Measurements from ENCODE around the gene PITPNC1.

PITPNC1 gene

GRCh38 chr17:67496286-67496685 is 119.2 kb downstream of the PITPNC1 start:
- no peak for DNase-seq (ENCODE audit: low spot score)
- in situ Hi-C loops (cut with MboI; ENCODE audit: low pct_unique_long_range_greater_than_20kb, low sequenced_read_pairs, unreplicated experiment): no loop called here
- TF ChIP-seq CTCF (IDR thresholded peaks at IDR 0.05; ENCODE audit: extremely low read depth, insufficient read depth, missing control alignments): no peak

DNA sequence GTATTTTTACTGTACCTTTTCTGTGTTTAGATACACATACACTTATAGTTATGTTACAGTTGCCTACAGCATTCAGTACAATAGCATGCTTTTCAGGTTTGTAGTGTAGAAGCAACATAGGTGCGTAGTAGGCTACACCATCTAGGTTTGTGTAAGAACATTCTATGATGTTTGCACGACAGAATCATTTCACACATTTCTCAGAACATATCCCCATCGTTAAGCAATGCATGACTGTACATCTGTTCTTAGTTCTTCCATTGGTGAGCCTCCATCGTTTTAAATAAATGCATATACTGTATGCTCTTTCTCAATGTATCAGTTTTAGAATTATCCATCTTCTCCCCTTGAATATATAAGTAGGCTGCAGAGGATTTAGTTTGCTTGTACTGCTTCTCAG is 122.6 kb downstream of the PITPNC1 start:
- in situ Hi-C loops (cut with MboI; ENCODE audit: low pct_unique_long_range_greater_than_20kb, low sequenced_read_pairs, unreplicated experiment): no loop called here
- no peak for DNase-seq (ENCODE audit: low spot score)
- no peak for TF ChIP-seq CTCF (IDR thresholded peaks at IDR 0.05; ENCODE audit: extremely low read depth, insufficient read depth, missing control alignments)

- in situ Hi-C loops (cut with MboI; ENCODE audit: low pct_unique_long_range_greater_than_20kb, low sequenced_read_pairs, unreplicated experiment): no loop called here
- DNase-seq (ENCODE audit: low spot score): no peak
- TF ChIP-seq CTCF (IDR thresholded peaks at IDR 0.05; ENCODE audit: extremely low read depth, insufficient read depth, missing control alignments): no peak
Measured at GRCh38 chr17:67500261-67500660, 123.2 kb downstream of the PITPNC1 start.

DNA sequence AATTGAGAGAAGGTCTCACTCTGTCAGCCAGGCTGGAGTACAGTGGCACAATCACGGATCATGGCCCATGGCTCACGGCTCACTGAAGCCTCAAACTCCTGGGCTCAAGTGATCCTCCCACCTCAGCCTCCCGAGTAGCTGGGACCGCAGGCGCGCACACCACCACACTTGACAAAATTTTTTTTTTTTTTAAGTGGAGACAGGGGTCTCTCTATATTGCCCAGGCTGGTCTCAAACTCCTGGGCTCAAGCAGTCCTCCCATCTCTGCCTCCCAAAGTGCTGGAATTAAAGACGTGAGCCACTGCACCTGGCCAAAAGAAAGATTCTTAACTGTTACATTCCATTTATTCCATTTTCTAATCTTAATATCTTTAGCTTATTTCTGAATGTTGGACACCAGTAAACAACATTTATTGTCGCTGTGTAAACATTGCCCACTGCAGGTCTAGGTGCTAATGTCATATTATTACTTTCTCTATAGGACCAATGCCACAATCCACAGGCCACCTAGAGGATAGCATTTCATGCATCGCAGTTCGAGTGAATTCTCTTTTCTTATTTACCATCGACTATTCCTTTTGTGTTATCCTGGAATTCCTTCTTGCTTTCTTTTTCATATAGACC is 123.7 kb downstream of the PITPNC1 start:
- no peak for TF ChIP-seq CTCF (IDR thresholded peaks at IDR 0.05; ENCODE audit: extremely low read depth, insufficient read depth, missing control alignments)
- in situ Hi-C loops (cut with MboI; ENCODE audit: low pct_unique_long_range_greater_than_20kb, low sequenced_read_pairs, unreplicated experiment): no loop called here
- no peak for DNase-seq (ENCODE audit: low spot score)

- no peak for TF ChIP-seq CTCF (IDR thresholded peaks at IDR 0.05; ENCODE audit: extremely low read depth, insufficient read depth, missing control alignments)
- in situ Hi-C loops (cut with MboI; ENCODE audit: low pct_unique_long_range_greater_than_20kb, low sequenced_read_pairs, unreplicated experiment): no loop called here
- no peak for DNase-seq (ENCODE audit: low spot score)
Measured at GRCh38 chr17:67502151-67502550, 125.1 kb downstream of the PITPNC1 start.

DNA sequence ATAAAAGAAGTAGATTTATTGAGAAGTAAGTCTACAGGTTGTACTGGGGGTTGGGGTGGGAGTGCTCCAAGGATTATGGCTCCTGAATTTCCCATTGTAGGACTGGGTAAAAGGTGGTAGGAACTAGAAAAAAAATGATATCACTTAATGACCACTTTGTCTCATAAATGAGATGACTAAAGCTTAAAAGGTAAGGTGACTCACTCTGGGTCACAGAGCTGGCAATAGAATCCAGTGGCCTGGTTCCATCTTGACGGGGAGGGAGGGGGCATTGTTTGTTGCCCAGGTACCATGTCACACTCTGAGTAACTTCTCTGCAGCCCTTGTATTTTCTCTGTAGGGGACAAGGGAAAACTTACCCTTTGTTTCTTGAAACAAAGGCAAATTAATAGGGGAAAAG is 126.1 kb downstream of the PITPNC1 start:
- in situ Hi-C loops (cut with MboI; ENCODE audit: low pct_unique_long_range_greater_than_20kb, low sequenced_read_pairs, unreplicated experiment): no loop called here
- no peak for TF ChIP-seq CTCF (IDR thresholded peaks at IDR 0.05; ENCODE audit: extremely low read depth, insufficient read depth, missing control alignments)
- no peak for DNase-seq (ENCODE audit: low spot score)

GRCh38 chr17:67503739-67504138 is 126.7 kb downstream of the PITPNC1 start:
- in situ Hi-C loops (cut with MboI; ENCODE audit: low pct_unique_long_range_greater_than_20kb, low sequenced_read_pairs, unreplicated experiment): no loop called here
- TF ChIP-seq CTCF (IDR thresholded peaks at IDR 0.05; ENCODE audit: extremely low read depth, insufficient read depth, missing control alignments): no peak
- DNase-seq (ENCODE audit: low spot score): no peak
